ENCODE data around the gene PTCH1.

The PTCH1 gene

DNA sequence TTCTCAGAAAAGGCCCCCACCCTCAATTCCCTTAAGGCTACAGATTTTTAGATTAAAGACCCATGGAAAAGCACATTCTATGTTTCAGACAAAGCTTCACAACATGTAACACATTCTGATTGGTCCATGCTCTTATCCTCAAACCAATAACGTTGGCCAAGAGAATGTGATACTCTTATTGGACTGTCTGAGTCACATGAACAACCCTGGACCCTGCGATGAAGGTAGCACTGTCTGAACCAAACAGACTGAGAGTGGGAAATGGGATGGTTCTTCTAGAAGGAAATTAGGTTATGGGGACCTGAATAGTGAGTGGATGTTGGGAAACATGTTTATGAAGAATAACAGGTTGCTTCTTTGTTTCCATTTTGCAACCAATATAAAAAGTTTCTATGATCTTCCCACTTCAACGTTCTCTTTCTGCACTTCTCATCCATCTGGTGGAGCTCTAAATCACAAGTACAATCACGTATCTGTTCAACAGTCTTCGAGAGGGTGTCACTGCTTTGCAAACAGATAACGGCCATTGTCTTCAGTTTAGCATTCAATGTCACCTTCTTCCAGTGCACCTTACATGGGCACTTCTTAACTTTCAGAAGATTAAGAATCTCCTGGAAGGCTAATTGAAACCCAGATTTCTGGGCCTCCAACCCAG lies 81.6 kb downstream of the PTCH1 start:
- DNase-seq = no peak

DNA sequence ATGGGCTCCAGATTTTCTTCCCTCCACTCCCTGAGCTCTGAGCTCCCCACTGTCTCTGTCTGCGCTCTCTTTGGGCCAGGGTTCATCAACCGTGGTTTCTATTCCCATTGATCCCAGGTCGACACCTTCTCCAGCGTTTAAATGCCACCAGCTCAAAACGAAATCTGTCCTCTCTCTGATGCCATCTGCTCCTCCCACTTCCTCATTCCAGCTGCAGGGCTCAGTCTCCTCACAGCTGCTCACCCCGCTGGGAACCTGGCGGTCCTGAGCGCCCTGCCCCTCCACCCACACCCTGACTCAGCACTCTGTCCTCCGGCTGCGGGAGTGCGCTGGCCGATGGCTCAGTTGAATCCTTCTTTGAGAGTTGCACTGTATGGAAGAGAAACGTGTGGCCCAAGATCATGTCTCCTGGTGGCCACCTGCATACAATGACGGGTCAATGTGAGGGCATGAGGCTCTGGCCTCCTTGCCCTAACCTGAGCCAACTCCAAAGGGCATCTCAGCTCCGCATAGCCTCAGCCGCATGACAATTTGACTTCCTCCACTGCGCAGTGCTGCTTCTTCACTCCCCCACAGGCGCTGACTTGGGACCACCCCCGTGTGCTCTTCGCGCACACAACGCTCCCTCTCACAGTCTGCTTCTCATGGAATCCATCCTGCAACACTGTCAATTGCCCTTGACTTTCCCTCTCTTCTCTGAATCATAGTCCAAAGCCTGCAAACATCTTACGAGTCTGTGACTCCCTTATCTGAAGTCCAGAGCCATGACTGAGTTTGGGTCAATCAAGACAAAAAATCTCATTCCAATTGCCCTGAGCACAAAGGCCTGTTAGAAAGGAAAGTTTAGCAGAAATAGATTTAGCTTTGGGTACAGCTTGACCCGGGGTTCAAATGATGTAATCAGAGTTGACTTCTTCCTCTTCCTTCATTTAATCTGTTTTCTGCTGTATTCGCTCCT lies 82.4 kb downstream of the PTCH1 start:
- DNase-seq = no peak

DNA sequence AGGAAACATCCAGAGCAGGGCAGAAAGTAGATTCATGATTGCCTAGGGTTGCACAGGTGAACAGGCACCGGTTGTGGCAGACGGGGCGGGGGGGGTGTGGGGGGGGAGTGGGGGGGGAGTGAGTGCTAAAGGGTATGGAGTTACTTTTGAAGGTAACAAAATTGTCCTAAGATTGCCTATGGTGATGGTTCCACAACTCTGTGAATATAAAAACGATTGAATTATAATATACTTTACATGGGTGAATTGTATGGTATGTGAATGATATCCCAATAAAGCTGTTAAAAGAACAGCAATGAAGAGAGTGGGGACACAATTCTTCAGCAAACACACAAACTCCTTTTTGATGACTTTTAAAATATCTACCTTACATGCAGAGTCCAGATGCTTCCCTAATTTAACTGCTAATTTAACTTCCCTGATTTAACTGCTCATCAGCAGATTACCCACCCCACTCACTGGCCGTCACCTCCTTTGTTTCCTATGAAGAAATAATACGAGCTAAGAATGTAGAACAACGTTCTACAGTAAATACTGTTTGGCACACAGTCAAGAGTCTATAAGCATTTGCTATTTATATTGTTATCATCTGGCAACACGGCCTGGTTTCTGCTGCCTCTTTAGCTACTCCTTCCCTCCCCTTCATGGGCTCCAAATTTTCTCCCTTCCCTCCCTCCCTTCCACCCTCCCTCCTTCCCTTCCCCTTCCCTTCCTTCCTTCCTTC lies 83.5 kb downstream of the PTCH1 start:
- no peak for DNase-seq

DNA sequence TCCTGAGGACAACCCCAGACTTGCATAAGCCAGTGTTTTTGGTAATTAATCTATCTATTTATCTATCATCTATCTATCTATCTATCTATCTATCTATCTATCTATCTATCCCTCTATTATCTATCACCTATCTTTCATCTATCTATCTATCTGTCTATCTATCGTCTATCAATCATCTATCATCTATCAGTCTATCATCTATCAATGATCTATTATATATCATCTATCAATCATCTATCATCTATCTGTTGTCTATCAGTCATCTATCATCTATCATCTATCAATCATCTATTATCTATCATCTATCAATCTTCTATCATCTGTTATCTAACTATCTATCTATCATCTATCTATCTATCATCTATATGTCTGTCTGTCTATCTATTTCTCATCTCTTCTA lies 85.5 kb downstream of the PTCH1 start:
- DNase-seq = no peak

DNA sequence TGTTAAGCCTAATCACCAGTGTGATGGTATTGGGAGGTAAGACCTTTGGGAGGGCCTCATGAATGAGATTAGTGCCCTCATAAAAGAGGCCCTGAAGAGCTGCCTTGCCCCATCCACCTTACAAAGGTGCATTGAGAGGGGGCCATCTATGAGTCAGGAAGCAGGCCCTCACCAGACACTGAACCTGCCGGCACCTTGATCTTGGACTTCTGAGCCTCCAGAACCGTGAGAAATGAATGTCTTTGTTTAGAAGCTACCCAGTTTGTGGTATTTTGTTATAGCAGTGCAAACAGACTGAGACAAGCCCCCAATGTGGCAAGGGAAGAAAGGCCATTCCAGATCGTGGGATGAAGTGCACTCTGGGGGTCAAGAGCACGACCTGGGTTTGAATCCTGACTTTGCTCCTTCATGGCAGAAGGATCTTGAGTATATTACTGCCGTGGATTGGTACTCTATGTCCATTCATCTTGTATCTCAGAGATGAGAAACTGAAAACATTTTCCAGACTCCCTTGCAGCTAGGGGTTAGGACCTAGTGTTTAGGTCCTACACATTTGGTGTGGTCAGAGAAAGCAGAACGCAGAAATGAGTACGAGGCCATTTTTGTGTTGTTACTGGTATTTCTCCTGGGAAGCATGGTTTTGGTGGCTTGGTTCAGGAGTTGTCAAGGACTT lies 86.7 kb downstream of the PTCH1 start:
- no peak for DNase-seq

DNA sequence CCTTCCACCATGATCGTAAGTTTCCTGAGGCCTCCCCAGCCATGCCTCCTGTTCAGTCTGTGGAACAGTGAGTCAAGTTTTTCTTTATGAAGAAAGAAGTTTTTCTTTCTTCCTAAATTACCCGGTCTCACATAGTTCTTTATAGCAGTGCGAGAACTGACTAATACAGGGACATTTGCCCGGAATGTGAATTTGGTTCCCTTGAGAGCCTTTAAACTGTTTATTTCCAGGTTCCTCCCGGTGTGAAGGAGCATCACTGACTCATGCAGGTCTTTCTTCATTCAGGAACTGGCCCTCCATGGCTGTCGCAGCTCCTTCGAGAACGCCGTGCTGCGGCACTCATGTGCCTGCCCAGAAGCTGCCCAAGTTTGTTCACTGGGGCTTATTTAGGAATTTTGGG lies 87.7 kb downstream of the PTCH1 start:
- no peak for DNase-seq

DNA sequence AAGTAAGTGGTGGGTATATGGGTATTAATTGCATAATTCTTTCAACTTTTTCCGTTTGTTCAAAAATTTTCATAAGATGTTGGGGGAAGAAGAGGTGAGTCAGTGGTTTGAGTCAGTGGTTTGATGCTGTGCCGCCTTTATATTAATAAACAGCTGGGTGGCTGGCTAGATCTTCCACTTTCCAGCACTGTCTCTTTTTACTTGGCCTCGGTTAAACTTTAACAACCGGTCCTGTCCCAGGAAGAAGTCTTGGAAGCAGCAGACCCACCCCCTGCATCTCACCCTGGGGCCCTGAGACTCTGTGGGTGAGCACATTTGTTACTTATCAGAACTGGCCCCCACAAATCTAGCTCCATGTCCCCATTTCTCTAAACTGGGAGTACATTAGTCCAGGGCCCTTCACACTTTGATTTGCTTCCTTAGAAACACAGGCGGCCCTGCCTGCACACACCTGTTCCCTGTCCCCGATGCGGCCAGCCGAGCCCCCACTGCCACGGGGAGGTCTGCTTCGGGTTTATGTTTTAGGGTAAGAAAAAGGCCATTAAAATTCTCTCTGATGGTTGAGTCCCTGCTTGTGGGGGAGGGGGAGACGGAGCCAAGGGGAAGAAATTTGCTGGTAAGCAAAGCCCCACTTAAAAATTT lies 90.7 kb downstream of the PTCH1 start:
- DNase-seq = no peak

DNA sequence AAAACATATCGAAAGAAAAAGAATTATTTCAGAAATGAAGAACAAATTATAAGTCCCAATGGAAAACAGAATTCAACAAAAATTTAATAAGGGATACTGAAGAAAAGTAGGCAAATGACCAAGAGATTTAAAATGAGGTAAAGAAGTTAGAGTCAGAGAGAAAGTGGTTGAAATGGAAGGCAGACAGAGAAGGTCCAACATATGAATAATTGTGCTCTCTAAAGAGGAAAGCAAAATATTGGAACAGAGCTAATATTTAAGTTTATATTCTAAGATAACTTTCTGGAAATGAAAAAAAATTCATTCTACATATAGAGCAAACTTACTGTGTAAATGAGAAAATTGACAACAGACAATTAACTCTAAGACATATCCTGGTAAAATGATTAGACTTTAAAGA lies 94.1 kb downstream of the PTCH1 start:
- DNase-seq = no peak

DNA sequence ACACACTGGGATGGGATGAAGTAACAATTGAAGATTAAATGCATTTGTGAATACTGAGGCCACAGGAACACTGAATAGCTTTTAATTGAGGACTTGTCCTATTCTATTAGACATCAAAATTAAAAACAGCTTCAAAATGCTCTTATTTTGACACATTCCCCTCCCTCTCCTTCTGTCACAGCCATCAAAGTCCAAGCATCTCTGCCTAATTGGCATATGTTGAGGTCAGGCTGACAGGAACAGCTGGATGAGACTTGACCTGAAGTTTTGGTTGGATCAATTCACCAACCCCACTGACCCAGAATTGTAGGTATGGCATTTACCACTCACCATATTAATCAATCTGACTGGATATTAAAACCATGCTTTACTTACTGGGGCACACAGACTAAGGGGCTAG lies 96.3 kb downstream of the PTCH1 start:
- no peak for DNase-seq

DNA sequence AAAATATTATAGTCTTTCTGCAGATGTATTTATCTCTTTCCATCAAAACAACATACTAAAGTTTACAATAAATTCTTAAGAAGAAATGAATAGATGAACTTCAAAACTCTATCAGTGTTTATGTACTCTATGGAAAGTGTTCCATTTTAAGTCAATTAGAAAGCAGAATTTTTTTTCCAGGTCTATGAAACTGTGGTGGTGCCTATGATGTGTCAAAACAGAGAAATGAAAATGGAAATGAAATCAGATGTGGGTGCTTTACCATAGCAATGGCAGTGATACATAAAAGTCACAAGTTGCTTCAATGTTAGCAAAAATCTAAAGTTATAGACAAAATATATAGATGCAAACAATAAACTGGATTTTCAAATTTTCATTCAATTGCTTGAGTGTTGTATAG lies 97.3 kb downstream of the PTCH1 start:
- no peak for DNase-seq

DNA sequence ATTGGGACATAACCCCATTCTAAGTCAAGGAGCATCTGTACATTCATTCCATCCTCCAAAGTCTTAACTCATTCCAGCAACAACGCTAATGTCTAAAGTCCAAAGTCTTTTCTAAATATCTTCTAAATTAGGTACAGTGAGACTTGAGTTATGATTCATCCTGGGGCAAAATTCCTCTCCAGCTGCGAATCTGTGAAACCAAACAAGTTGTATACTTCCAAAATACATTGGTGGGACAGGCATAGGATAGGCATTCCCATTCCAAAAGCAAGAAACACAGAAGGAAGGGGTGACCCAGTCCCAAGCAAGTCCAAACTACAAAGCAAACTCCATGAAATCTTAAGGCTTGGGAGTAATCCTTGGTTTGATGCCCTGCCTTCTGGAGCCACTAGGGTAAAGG lies 101.6 kb downstream of the PTCH1 start:
- DNase-seq = no peak

DNA sequence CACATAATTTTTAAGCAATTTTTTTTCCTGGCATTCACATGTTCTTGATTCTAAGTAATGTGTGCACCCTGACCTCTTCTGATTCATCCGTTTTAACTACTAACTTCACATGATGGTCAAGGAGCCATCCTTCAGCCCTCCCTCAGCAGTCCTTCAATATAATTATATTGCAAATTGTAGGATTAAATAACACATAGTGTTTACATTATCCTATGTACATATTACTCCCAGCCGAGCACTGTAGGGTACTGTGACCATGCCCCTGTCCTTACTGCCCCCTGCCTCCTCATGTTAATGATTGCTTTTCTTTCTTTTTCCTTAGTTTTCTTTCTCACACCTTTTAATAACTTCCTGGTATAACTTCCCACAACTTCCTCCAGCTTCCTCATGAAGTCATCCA lies 103.0 kb downstream of the PTCH1 start:
- DNase-seq = no peak

DNA sequence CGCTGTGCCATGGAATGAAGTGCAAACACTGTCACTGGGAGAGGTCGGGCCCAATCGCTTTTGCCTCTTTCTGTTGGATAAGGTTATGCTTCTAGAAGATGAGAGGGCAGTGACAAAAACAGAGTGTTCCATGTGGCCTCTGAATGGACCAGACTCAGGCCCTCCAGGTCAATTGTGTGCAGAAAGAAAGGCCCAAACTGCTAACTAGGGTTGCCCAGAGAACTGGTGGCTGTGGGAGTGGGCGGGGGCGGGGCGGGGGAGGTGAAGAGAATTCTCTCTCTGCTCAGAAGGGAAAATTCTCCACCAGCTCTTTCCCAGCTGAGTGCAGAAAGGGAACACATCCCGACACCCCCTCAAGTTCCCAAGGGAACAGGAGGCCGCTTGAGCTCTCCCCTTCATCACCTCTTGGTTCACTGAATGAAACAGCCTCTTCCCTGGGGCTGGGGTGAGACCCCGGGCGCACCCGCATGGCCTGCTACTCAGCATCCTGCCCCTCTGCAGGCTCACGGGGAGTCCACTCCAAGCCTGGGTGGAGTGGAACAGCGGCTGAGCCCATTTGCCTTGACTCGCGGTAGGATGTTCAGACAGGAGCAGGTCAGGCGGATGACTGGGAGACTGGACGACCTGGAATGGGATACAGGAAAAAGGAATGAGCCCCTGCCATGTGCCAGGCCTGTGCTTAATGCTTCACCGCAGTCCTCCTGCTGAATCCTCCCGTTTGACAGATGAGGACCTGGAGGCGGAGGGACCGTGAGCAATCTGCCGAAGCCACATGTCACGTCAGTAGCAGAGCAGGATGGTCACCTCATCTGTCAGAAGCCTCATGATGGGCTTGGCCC lies 105.5 kb downstream of the PTCH1 start:
- no peak for DNase-seq

DNA sequence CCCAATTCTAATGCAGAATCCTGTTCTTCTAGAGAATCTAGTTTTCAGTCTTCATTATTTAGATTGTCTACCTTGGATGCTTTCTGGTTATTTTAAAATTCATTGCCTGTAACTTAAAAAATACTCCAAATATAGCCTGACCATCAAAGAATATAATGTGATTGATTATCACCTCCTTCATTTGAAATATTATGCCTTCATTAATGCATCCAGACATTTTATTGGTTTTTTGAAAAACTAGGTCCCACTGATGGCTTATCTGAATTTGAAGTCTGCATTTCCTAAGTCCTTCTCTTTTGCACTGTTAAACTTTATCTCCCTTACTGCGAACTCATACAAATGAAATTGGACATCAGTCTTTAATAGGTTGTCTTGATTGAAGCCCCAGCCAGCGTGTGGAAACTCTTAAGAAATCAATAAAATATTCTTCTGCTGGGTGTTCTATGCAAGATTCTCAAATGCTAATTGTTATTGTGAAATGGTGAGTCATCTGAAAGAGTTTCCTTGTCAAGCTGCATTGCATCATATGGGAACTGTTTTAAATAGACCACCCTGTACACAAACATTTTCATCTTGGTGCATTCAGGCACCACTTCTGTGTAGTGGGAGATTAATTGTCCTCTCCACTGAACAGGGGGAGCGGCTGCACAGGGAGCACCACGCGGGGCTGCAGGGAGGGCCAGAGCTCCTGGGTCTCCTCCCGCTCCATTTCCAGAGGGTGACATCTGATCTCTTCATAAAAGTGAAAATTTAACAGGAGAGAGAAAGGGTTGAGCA lies 106.9 kb downstream of the PTCH1 start:
- no peak for DNase-seq

DNA sequence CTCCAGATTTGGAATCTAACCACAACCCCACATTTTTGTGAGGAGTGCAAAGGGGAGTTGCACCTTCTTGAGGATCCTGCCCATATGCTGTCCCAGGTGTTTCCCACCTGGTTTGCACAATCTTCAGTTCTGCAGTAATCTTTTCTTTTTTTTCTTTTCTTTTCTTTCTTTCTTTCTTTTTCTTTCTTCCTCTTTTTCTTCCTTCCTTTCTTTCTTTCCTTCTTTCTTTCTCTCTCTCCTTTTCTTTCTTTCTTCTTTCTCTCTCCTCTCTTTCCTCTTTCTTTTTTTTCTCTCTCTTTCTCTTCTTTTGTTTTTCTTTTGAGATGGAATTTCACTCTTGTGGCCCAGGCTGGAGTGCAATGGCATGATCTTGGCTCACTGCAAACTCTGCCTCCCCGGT lies 109.2 kb downstream of the PTCH1 start:
- no peak for DNase-seq

DNA sequence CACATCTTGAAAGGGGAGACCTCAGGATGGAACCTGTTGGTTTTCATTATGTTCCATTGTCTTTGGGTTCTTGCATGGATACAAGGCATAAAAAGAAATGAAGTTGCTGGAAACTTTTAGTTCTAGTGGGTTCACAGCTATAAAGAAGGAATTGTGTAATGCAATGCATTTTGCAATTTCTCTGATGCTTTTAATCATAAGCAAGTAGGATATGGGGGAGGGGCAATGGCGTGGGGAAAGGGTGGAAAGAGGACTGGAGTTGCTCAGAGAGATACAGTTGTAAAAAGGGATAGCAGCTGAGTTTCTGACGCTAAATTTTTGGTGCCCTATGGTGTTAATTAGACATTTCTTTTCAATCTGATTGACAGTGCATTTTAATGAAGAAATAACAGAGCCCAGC lies 110.7 kb downstream of the PTCH1 start:
- DNase-seq = no peak

DNA sequence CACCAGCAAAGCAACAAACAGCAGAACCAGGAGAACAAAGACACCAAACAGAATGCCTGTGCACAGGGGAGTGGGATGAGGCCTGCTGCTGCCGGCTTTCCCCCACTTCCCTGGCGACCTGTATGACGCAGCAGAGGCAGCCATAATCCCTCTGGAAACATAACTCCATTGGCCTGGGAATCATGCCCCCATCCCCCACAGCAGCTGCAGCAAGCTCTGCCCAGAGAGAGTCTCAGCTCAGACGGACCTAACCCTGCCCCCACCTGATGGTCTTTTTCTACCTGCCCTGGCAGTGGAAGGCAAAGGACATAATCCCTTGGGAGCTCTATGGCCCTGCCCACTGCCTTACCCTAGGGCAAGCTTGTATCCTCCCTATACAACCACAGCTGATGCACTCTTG lies 117.5 kb downstream of the PTCH1 start:
- DNase-seq = no peak
